ENCODE results near the gene MAGEA4. TPM values are rescaled to one million over a fixed set of nuclear protein-coding genes. Genes with fewer than 3 reads are reported as not detected.

MAGEA4 gene
- total and polyA plus RNA-seq, 2 of the 4 experiments (the other 2 are of a cell fraction), result not detected

GRCh38 chrX:151973851-151974335 lies 61.2 kb downstream of the MAGEA4 start:
- POLR2A ChIA-PET (ENCODE audit: unreplicated experiment), result no interaction called here
- H2AK5ac ChIP-seq (ENCODE audit: low read depth, low read length), result no peak overlapping the region
- intact Hi-C loops (cut with micrococcal nuclease), result no loop called here

More at GRCh38 chrX:151973851-151974335, 61.2 kb downstream of the MAGEA4 start:
- H3K9me3 ChIP-seq (ENCODE audit: control insufficient read depth, insufficient read depth, low read length), result peaks cover 8% of the 10 kb centered on the region; the same call in 1 of the 2 replicates
- H3K56ac ChIP-seq (ENCODE audit: extremely low read depth, insufficient read depth, low read length), result no peak overlapping the region
- no peaks in the 10 kb centered on the region; the same call in 1 of the 2 replicates for H3K27me3 ChIP-seq (ENCODE audit: control insufficient read depth, insufficient read depth, low read length)
- H2AK9ac ChIP-seq (replicated peaks; ENCODE audit: low read depth, low read length, poor library complexity), result no peak overlapping the region
- no peak overlapping the region for H2BK20ac ChIP-seq (ENCODE audit: low read depth, low read length)
- dilution Hi-C loops (cut with HindIII; ENCODE audit: low sequenced_read_pairs, unreplicated experiment) (no loop called here), in situ Hi-C loops (cut with MboI; ENCODE audit: low sequenced_read_pairs) (no loop called here)
- peak overlapping the region; percentile 41 for H3K4me2 ChIP-seq (ENCODE audit: low read depth, low read length)
- CTCF ChIA-PET, result no interaction called here
- BruUV-seq (replicated peaks), result no TSS peak
- H4K20me1 ChIP-seq (ENCODE audit: insufficient read depth, low read length), result no peaks in the 10 kb centered on the region
- H2BK120ac ChIP-seq (ENCODE audit: low read depth, low read length), result no peak overlapping the region
- H3K23ac ChIP-seq (ENCODE audit: low read depth, low read length), result no peak overlapping the region
- no peak overlapping the region for H3K14ac ChIP-seq (replicated peaks; ENCODE audit: low read depth, low read length)
- H3K18ac ChIP-seq (ENCODE audit: low read depth, low read length), result no peak overlapping the region
- H3K4me3 ChIP-seq (ENCODE audit: insufficient read depth, low read depth, low read length), result peak overlapping the region; percentile 36
- no peaks in the 10 kb centered on the region for H3K4me1 ChIP-seq (ENCODE audit: control insufficient read depth, insufficient read depth, low read length)
- H4K8ac ChIP-seq (ENCODE audit: low read depth in 2 of 2, low read length in 2 of 2), result no peak overlapping the region
- no peak overlapping the region for H3K4ac ChIP-seq (ENCODE audit: low read depth, low read length)
- ATAC-seq (ENCODE audit: low read depth) (no peak), DNase-seq (no peak)
- 28% methylated on average over 12 of the region's 21 CpGs; no CpG with 5 or more reads in 1 of the 2 experiments for WGBS, 2 experiments (ENCODE audit: extremely low coverage in 2 of 2, insufficient read length in 1 of 2)
- H2AFZ ChIP-seq (replicated peaks; ENCODE audit: low read length, poor library complexity), result no peak overlapping the region
- no peak overlapping the region for H3K27ac ChIP-seq (ENCODE audit: insufficient read depth, low read length)
- H3K9ac ChIP-seq (ENCODE audit: low read depth, low read length), result no peak overlapping the region
- H3K79me1 ChIP-seq (ENCODE audit: low read depth in 1 of 2, low read length in 2 of 2), result no peaks in the 10 kb centered on the region
- no peak overlapping the region for H4K91ac ChIP-seq (ENCODE audit: insufficient read depth, low read depth, low read length)
- no peak overlapping the region for H2BK5ac ChIP-seq (ENCODE audit: low read depth, low read length, poor library complexity, severe bottlenecking)
- H3K9me1 ChIP-seq (ENCODE audit: insufficient read depth, low read length), result no peaks in the 10 kb centered on the region
- TF ChIP-seq USF2 (IDR thresholded peaks at IDR 0.05; ENCODE audit: low read depth, low read length) (no peak), ELK1 (IDR thresholded peaks at IDR 0.05; ENCODE audit: borderline replicate concordance, low read depth, low read length) (no peak), RFX5 (IDR thresholded peaks at IDR 0.05; ENCODE audit: low read depth, low read length) (no peak), MXI1 (IDR thresholded peaks at IDR 0.05; ENCODE audit: borderline replicate concordance, low read depth, low read length) (no peak)
- no peak overlapping the region for H4K5ac ChIP-seq (ENCODE audit: low read depth, low read length)
- H2BK15ac ChIP-seq (ENCODE audit: low read depth, low read length), result no peak overlapping the region
- H3K36me3 ChIP-seq (ENCODE audit: control insufficient read depth, insufficient read depth, low read length), result no peaks in the 10 kb centered on the region

Small RNAs within 50 kb of the gene (microRNA-seq; reads per million reads assigned to microRNA genes)
- gene MIR224 (ENCODE audit: unreplicated experiment) (25.6 reads per million, percentile 39 among the genes with 10 or more reads in this experiment), gene MIR452 (ENCODE audit: unreplicated experiment) (19.4 reads per million, percentile 34 among the genes with 10 or more reads in this experiment)

Other genes with a start within 250 kb of the MAGEA4 start
- gene PRRG3, start 217.4 kb upstream of the MAGEA4 start, total RNA-seq (2012; rRNA removed), result not detected in 2 replicates
- gene PRRG3, start 217.4 kb upstream of the MAGEA4 start, polyA plus RNA-seq (2012; rRNA removed), result not detected in 2 replicates
- gene FATE1, start 196.9 kb upstream of the MAGEA4 start, total RNA-seq (2012; rRNA removed), result not detected in 2 replicates
- not detected in 2 replicates for gene FATE1, start 196.9 kb upstream of the MAGEA4 start, polyA plus RNA-seq (2012; rRNA removed)
- gene CNGA2, start 178.1 kb upstream of the MAGEA4 start, total RNA-seq (2012; rRNA removed), result not detected in 2 replicates
- not detected in 2 replicates for gene CNGA2, start 178.1 kb upstream of the MAGEA4 start, polyA plus RNA-seq (2012; rRNA removed)
- 1.3 and 1.9 TPM in 2 replicates for gene GABRE, start 61.8 kb downstream of the MAGEA4 start, total RNA-seq (2012; rRNA removed)
- gene GABRE, start 61.8 kb downstream of the MAGEA4 start, polyA plus RNA-seq (2012; rRNA removed), result 1.2 and 1.6 TPM in 2 replicates
- not detected in 2 replicates for gene MAGEA10, start 225.7 kb downstream of the MAGEA4 start, total RNA-seq (2012; rRNA removed)
- gene MAGEA10, start 225.7 kb downstream of the MAGEA4 start, polyA plus RNA-seq (2012; rRNA removed), result not detected in 2 replicates

Data from IMR-90 (cell line).